Measurements from ENCODE around the gene HIGD1C.
"Not testable (repeated sequence)": the region's sequence is repeated elsewhere in the genome, so short reads cannot be mapped to it uniquely, and the experiment has no call there.

Gene HIGD1C

GRCh38 chr12:50986966-50987737 is 34.8 kb downstream of the HIGD1C start:
- DNase-seq: no peak

- no peak for DNase-seq
Observed at GRCh38 chr12:50988051-50988450, 35.7 kb downstream of the HIGD1C start.

GRCh38 chr12:50988871-50989270 is 36.5 kb downstream of the HIGD1C start:
- DNase-seq: no peak

DNA sequence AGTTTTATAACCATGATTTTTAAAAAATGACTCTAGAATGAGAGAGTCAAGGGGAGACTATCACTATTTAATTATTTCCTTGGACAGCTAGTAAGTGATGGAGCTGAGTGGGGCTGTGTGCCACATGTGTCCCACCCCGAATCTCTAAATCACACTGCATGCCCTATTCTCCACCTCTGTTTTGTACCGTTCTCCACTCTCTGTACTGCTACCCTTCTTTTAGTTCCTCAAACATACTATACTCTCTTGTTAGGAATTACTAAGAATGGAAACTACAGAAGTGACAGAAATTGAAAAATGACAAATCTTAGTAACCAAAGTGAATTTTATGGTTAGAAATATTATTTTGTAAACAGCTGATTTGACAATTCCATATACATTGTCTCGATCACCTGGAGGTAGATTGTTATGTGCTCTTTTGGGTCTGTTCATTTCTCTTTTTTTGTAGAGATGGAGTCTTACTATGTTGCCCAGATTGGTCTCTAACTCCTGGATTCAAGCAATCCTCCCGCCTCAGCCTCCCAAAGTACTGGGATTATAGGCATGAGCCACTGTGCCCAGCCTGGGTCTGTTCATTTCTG is 37.9 kb downstream of the HIGD1C start:
- no peak for DNase-seq

DNA sequence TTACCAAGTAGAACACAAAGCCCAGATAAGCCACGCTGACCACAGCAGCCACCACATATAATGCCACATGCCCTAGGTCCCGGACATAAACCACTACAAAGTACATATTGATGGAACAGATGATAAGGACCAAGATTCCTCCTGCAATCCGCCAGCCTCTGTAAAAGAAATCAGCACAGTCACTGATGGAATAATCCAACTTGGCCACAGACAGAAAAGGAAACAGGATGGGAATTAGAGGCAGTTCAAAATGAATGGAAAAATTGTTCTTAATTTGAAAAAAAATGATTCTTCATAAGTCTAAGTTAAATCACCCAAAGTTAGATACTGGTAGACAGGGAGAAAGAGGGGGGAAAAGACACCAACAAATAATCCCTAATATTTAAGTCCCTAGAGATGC is 38.4 kb downstream of the HIGD1C start:
- no peak for DNase-seq

DNA sequence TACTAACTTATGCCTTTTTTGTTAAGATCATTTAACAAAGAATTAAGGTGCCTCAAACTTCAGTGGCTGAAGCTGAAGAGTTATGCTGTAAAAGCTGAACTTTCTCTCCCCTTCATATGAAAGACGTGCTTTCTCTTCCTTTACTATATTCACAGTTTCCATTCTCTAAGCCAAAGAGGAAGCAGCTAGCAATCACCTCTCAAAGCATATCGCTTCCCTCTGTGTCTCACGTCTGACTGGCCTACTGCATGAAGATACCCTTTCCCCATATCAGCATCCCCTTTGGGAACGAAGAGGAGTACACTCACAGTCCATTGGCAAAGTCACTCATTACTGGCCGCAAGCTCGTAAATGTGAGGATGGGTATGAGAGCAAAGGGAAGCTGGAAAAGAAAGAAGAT is 38.9 kb downstream of the HIGD1C start:
- no peak for DNase-seq

GRCh38 chr12:50992819-50993218 is 40.5 kb downstream of the HIGD1C start:
- DNase-seq: no peak

DNA sequence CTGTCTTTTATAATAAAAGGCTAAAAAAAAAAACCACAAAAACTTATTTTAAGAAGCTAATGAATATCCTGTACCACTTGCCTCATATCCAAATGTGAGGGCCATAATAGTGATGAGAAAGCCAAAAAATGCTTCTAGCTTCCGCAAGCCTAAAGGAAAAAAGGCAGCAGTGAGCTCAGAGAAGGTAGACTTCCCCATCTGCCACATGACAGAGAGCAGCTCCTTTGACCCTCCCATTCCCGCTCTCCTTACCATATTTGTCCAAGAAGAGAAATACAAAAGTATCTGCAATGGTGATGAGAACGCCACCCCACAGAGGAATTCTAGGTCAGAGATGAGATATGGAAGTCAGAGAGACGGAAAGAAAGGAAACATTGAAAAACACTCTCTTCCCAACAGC is 46.7 kb downstream of the HIGD1C start:
- no peak for DNase-seq

DNA sequence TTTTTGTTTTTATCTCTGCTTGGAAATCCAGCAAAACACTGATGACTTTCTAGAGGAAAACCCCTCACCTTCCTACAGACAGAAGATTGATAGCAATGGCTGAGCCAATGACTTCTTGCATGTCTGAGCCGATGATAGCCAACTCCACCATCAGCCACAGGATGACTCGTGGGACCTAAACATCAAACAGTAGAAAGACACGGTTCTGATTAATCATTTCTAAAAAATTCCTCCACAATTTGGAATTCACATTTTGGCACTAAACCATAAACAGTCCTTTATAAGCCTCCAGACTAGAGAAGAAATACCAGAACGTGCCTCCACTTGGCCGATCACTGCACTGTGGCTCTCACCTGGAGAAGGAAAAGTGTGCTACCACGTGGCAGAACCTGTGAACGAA is 47.9 kb downstream of the HIGD1C start:
- DNase-seq: no peak

DNA sequence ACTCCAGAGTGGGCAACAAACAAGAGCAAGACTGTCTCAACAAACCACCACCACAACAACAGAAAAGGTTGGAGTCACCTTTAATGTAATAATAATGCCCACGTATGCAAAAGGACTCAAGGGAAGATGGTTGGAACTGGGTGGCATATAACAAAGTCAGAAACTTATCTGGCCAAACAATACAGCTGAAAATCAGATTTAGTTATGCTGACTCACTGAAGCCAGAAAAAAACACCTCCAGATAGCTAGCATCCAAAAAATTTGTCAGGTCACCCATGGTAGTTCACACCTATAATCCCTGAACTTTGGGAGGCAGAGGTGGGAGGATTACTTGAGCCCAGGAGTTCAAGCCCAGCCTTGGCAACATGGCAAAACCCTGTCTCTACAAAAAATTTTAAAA is 49.5 kb downstream of the HIGD1C start:
- no peak for DNase-seq

DNA sequence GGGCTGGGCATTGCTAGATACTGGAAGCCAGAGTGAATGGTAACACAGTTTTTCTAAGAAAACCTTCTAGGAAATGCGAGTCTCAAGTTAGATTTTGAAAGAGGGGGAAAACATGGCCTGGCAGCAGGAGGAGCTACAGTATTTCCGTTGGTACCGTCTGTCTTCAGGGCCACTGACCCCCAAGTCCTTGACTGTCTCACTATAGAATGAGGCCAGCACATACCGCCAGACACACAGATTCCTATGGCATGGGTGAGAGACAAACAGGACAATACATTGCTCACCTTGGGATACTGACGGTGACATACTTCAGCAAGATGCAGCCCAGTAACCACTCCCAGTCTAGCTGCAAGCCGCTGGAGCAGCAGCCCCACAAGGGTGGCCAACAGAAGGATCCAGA is 52.2 kb downstream of the HIGD1C start:
- no peak for DNase-seq

DNA sequence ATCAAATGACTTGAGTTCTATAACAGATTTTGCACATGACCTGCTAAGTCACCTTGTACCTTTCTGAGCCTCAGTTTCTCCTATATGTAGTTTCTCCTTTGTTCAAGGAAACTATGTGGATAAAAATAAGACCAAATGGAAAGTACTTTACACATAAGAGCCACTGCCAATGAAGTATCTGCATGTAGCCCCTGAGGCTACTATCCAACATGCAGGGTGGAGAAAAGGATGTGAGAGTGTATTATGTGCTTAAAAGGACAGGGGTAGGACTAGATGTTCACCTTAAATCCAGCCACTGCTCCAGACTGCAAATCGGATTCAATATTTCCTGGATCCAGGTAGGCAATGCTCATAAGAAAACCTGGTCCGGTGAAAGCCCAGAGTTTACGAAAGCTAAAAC is 52.7 kb downstream of the HIGD1C start:
- no peak for DNase-seq

- DNase-seq: no peak
Observed at GRCh38 chr12:51005671-51006070, 53.3 kb downstream of the HIGD1C start.

DNA sequence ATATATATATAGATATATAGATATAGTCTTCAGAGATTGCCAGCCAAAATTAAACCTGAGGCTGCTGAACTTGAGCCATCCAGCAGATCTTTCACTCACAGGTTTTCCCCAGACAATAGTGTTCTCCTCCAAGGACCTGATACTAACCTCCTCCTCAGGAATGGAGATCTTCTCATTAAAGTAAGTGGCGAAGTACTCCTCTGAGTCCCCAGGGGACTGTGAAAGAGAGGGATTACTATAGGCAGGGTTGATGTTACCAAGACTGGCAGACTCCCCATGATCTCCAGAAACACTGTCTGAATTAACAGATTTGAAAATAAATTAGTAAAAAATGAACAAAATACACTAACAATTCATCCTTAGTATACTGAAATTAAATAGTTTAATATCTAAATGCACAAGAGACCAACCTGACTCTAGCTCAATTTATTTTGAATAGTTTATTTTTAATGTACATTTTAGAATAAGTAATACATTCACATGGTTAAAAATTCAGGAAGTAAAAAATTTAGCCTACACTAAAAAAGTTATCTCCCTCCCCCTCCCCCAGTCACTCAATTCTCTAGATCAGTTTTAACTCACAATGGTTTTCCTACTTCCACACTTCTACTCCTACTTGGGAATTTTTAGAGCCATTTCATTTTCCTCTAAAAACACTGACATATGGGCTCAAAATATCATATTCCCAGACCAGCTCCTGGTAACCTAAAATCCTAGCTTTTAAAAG is 56.1 kb downstream of the HIGD1C start:
- no peak for DNase-seq

DNA sequence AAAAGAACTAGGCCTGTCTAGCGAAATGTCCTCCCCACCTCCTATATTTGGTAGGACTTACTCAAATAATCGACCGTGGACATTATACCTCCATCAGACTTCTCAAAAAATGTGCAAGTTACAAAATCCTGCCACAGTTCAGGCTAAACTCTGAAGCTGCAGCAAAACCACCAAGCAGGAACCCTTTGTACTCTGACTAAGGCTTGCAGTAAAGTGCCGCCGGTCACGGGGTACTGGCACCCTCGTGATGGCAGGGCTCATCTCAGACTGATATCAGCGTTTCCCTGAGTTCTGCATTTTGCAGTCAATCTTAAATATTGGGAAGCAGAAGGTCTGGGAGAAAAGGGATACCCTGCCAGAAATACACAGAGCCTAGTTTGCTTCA is 56.7 kb downstream of the HIGD1C start:
- no peak for DNase-seq

GRCh38 chr12:51011955-51012354 is 59.6 kb downstream of the HIGD1C start:
- DNase-seq: no peak

- DNase-seq: no peak
Observed at GRCh38 chr12:51012570-51013236, 60.4 kb downstream of the HIGD1C start.

GRCh38 chr12:51013441-51013840 is 61.1 kb downstream of the HIGD1C start:
- no peak for DNase-seq

DNA sequence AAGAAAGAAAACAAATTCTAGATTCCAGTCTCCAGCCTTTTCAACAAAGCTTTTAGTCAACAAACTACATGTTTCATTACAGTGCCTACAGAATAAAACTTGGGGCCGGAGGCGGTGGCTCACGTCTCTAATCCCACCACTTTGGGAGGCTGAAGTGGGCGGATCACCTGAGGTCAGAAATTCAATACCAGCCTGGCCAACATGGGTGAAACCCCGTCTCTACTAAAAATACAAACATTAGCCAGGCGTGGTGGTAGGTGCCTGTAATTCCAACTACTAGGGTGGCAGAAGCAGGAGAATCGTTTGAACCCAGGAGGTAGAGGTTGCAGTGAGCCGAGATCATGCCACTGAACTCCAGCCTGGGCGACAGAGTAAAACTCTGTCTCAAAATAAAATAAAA is 62.1 kb downstream of the HIGD1C start:
- not testable (repeated sequence) for DNase-seq

GRCh38 chr12:51017452-51017851 is 65.1 kb downstream of the HIGD1C start:
- no peak for DNase-seq

GRCh38 chr12:51018956-51019355 is 66.6 kb downstream of the HIGD1C start:
- no peak for DNase-seq

DNA sequence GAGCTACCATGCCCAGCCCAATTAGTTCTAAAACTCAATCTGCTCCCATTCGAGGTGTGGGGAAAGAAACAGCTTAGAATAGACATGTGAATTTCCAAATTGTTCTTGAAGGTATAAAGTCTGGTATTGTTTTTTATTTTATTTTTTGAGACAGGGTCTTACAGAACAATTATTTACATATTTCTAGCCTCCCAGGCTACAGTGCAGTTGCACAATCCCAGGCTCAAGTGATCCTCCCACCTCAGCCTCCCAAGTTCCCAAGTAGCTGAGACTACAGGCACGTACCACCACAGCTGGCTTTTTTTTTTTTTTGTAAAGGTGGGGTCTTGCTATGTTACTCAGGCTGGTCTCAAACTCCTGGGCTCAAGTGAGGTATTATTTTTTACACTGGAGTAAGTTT is 67.6 kb downstream of the HIGD1C start:
- no peak for DNase-seq
